IPS-20b (cell line): ENCODE data around the gene ZFX.
"Not testable (repeated sequence)": the region's sequence is repeated elsewhere in the genome, so short reads cannot be mapped to it uniquely, and the experiment has no call there.

Experiments used
- H3K27ac ChIP-seq: one replicate; pipeline ENCODE4 v1.5.1; 2013; ENCODE audit warnings: low read length
- H3K27me3 ChIP-seq: 2 replicates; pipeline ENCODE4 v1.6.1; 2013; ENCODE audit warnings: mild to moderate bottlenecking, low read length, inconsistent platforms; ENCODE audit not compliant: insufficient read depth
- H3K36me3 ChIP-seq: 2 replicates; pipeline ENCODE4 v1.6.1; 2013; ENCODE audit warnings: low read depth, mild to moderate bottlenecking, inconsistent platforms, low read length, moderate library complexity; ENCODE audit not compliant: insufficient read depth
- H3K4me1 ChIP-seq: 2 replicates; pipeline ENCODE4 v1.6.1; 2013; ENCODE audit warnings: mild to moderate bottlenecking, control low read depth, inconsistent platforms, low read length, moderate library complexity; ENCODE audit not compliant: insufficient read depth
- H3K4me3 ChIP-seq: 2 replicates; pipeline ENCODE4 v1.5.1; 2013; ENCODE audit warnings: mild to moderate bottlenecking, low read length, inconsistent platforms
- H3K9ac ChIP-seq: 2 replicates; pipeline ENCODE4 v1.6.1; 2013; ENCODE audit warnings: low read depth, mild to moderate bottlenecking, inconsistent platforms, low read length, moderate library complexity
- H3K9me3 ChIP-seq: 2 replicates; pipeline ENCODE4 v1.6.1; 2013; ENCODE audit warnings: mild to moderate bottlenecking, low read depth, low read length, inconsistent platforms; ENCODE audit not compliant: insufficient read depth

ZFX gene

DNA sequence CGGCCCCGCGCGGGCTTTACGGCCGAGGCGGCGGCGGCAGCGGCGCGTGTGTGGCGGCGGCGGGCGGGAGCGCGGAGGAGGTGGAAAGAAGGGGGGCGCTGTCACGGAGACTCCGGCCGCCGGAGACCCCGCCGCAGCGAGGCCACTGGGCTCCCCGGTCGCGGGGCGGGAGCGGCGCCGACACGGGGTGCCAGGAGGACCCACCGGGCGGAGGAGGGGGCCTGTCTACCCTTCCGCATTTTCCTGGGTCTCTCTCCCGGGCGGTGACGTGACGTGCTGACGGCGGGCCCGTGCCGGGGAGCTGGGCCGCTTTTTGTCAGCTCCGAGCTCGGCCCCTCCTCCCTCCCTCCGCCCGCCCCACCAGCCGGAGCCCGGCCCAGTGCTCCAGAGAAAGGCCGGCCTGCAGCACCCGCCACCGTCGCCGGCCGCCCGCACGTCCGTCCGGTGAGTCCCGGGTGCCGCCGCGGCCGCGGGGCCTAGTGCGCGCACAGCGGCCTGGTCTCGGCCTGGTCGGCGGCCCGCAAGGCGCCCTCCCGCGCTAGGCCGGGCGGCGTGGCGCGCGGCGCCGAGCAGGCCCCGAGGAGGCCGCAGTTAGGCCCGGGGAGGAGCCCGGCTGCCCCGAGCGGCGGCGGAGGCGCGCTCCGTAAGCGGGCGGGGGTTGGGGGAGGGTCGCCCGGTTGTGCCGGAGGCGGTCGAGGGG is at the start of gene ZFX:
TSS of gene ZFX (plus strand) at position 379 of the 700 bp plus-strand sequence. CDS start 23,014 bp downstream, outside the sequence.
- Histone ChIP-seq H3K27ac (peak within 1 kb of the TSS; percentile 77), H3K9me3 (no peaks in the 10 kb centered on the region), H3K4me1 (peaks cover 17% of the 10 kb centered on the region; the same call in 1 of the 2 replicates), H3K36me3 (no peaks in the 10 kb centered on the region; the same call in 1 of the 2 replicates), H3K27me3 (no peaks in the 10 kb centered on the region), H3K9ac (peak within 1 kb of the TSS; percentile 95), H3K4me3 (peak within 1 kb of the TSS; percentile 96)

DNA sequence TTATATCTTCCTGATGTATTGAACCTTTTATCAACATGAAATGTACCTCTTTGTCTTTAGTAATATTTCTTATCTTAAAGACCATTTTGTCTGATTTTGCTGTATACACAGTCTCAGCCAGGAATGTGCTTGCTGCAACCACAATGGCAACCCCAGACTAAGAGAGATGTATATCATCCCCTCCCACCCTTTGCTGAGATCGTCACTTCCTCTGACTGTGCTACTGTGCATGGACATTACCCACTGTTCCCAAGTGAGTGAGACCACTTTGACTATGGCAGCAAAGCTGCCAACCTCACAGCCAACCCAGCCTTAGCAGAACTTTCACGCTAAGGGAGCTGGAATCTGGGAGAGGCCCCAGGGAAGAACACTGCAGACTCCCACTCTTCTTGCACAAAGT is 48.8 kb upstream of the ZFX start:
- no peaks in the 10 kb centered on the region for H3K9me3 ChIP-seq
- no peak overlapping the region for H3K4me3 ChIP-seq
- no peaks in the 10 kb centered on the region for H3K36me3 ChIP-seq
- no peak overlapping the region for H3K9ac ChIP-seq
- H3K27me3 ChIP-seq = no peaks in the 10 kb centered on the region
- no peak overlapping the region for H3K27ac ChIP-seq
- no peaks in the 10 kb centered on the region for H3K4me1 ChIP-seq

DNA sequence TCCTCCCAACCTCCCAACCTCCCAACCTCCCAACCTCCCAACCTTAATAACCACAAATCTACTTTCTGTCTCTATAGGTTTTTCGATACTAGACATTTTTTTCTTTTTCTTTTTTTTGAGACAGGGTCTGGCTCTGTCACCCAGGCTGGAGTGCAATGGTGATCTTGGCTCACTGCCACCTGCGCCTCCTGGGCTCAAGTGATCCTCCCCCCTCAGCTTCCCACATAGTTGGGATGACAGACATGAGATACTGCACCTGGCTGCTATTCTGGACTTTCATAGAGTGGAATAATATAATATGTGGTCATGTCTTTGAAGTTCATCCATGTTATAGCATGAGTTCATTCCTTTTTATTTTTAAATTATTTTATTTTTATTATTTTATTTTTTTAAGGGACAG is 39.5 kb upstream of the ZFX start:
- H3K27ac ChIP-seq = no peak overlapping the region
- H3K4me1 ChIP-seq = no peaks in the 10 kb centered on the region
- H3K4me3 ChIP-seq = no peak overlapping the region

DNA sequence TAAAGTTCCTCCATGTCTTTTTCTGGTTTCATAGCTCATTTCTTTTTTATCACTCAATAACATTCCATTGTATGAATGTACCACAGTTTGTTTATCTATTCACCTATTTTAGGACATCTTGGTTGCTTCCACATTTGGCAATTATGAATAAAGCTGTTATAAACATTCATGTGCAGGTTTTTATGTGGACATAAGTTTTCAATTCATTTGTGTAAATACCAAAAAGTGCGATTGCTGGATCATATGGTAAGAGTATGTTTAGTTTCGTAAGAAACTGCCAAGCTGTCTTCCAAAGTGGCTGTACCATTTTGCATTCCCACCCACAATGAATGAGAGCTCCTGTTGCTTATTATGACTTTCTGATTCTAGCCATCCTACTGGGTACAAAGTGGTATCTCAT is 36.3 kb upstream of the ZFX start:
- Histone ChIP-seq H3K27me3 (no peaks in the 10 kb centered on the region), H3K9me3 (no peaks in the 10 kb centered on the region), H3K4me1 (no peaks in the 10 kb centered on the region), H3K36me3 (no peaks in the 10 kb centered on the region), H3K27ac (no peak overlapping the region), H3K4me3 (no peak overlapping the region), H3K9ac (no peak overlapping the region)

More for the DNA sequence above, 39.5 kb upstream of the ZFX start:
- no peaks in the 10 kb centered on the region for H3K27me3 ChIP-seq
- H3K36me3 ChIP-seq = no peaks in the 10 kb centered on the region
- H3K9me3 ChIP-seq = no peaks in the 10 kb centered on the region
- no peak overlapping the region for H3K9ac ChIP-seq

DNA sequence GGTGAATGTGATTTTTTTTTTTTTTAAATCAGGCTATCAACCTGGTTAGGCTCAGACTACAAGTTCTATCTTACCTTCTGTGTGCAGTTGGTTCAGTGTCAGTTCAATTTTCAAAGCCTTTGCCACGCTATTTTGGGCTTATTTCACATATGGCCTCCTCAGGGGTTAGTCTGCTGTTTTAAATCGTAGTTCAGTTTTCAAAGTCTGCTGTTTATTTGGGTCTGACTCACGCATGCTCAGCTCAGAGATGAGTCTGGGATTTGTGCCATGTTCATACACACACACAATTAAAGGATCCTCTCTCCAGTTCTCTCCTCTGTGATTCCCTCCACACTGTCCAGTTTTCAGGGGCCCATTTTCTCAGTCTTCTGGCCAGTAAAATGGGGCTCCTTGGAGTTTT is 32.3 kb upstream of the ZFX start:
- Histone ChIP-seq H3K36me3 (no peaks in the 10 kb centered on the region), H3K4me1 (no peaks in the 10 kb centered on the region), H3K27me3 (no peaks in the 10 kb centered on the region), H3K9ac (no peak overlapping the region), H3K27ac (no peak overlapping the region), H3K4me3 (no peak overlapping the region), H3K9me3 (no peaks in the 10 kb centered on the region)

DNA sequence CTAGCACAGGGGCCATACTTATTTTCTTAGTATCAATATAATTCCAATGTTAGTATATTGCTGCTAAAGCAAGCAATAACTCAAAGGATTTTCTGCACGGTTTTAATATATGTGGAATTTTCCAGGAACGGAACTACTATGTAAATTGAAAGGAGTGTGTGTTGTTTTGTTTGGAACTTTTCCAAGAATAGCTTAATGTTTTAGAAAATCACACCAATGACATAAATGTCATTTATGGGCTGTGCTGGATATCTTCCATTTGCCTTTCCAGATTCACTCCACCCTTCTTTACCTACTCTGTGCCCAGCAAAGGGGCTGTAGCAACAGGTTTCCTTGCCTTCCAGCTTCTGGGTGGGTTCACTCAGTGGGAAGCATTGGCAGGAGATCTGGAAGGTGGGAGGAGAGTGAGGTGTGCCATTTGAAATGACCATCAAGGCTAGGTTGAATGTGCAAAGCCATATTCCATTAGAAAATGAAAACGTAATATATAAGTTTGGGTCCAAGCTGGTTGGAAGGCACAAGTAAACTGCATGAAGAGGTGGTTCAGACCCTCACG is 25.2 kb upstream of the ZFX start:
- Histone ChIP-seq H3K9ac (no peak overlapping the region), H3K4me1 (no peaks in the 10 kb centered on the region; the same call in 1 of the 2 replicates), H3K9me3 (no peaks in the 10 kb centered on the region), H3K4me3 (no peak overlapping the region), H3K36me3 (no peaks in the 10 kb centered on the region), H3K27ac (no peak overlapping the region), H3K27me3 (no peaks in the 10 kb centered on the region)

DNA sequence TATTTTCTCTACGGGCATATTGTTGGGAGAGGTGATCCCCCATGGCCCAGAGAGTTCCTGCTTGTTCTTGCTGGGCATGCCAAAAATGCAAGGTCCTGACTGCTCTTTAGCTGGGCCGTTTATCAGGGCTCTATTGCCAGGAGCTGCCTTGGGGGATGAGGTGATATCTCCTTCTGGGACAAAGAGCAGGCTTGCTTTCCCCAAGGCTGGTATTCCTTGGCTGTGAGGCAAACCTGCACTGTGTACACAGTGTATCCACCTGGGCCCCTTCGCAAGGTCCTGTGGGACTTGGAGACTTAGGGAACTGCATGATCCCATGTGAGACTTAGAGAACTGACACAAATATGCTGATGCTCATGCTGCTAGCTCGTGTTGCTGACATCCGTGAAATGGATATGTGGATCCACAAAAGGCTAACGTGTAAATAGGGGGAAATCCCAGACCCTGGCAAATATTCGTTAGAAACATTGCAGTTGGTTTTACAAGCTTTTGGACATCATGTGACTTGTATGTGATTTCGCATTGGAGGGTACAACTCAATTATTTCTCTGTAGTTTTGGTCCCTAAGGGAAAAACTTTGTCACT is 24.4 kb upstream of the ZFX start:
- no peaks in the 10 kb centered on the region for H3K9me3 ChIP-seq
- H3K4me1 ChIP-seq = peaks cover under 1% of the 10 kb centered on the region
- H3K36me3 ChIP-seq = no peaks in the 10 kb centered on the region
- H3K27me3 ChIP-seq = no peaks in the 10 kb centered on the region
- no peak overlapping the region for H3K27ac ChIP-seq
- H3K4me3 ChIP-seq = no peak overlapping the region
- H3K9ac ChIP-seq = no peak overlapping the region

DNA sequence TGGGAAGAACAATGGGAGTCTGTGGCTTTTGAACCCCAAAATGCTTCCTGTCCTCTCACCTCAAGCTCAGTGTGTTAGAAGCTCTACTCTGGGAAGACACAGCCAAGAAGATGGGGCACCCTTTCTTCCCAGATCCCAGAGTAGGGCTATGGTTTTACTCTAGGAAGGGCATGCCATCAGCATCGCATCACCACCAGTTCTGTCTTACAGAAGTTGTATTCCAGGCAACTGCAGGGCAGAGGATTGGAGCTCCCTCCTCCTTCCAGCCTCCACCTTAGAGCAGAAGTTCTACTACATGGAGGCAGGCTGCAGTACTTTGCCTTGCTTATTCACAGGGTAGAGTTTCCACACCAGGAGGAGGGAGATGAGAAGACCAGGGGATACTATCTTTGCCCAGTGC is 18.1 kb upstream of the ZFX start:
- Histone ChIP-seq H3K4me3 (no peak overlapping the region), H3K9ac (no peak overlapping the region), H3K9me3 (no peaks in the 10 kb centered on the region), H3K27ac (no peak overlapping the region), H3K4me1 (peaks cover 3% of the 10 kb centered on the region; the same call in 1 of the 2 replicates), H3K36me3 (no peaks in the 10 kb centered on the region), H3K27me3 (no peaks in the 10 kb centered on the region)

DNA sequence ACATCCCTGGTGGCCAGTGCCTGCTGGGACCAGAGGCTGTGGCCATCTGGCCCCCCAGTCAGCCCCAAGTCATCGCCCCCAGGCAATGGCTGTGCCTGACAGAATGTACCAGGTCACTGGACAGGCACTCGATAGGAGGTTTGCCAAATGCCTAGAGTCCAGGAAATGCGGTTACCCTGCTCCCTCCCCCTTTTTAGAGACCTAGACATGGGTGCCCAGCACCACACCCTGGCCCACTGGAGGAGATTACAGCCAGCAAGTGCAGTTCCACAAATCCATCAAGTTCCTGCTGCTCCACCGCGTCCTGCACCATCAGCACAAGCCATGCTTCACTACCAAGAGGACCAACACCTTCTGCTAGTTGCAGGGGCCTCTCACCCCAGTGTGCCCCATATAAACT is 16.2 kb upstream of the ZFX start:
- peaks cover 3% of the 10 kb centered on the region; the same call in 1 of the 2 replicates for H3K4me1 ChIP-seq
- no peaks in the 10 kb centered on the region for H3K36me3 ChIP-seq
- no peak overlapping the region for H3K4me3 ChIP-seq
- H3K9ac ChIP-seq = no peak overlapping the region
- H3K9me3 ChIP-seq = no peaks in the 10 kb centered on the region
- H3K27me3 ChIP-seq = no peaks in the 10 kb centered on the region
- H3K27ac ChIP-seq = no peak overlapping the region

DNA sequence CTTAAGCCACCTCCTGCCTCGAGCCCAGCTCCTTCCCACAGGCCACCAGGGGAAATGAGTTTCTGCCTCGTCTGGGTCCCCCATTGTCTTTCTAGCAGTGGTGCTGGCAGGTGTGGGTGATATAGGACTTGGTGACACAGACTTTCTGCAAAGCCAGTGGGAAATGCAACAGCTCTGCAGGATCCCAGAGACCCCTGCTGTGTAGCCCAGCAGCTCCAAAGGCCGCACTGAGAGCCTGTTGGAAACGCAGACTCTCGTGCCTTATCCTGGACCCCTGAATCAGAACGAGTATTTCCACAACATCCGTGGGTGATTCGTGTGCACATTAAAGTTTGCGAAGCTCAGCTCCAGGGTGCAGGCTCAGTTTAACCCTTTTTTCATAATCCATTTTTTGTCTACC is 13.8 kb upstream of the ZFX start:
- not testable (repeated sequence) for H3K4me1 ChIP-seq, H3K4me3 ChIP-seq, H3K36me3 ChIP-seq, H3K9me3 ChIP-seq, H3K27me3 ChIP-seq, H3K9ac ChIP-seq, H3K27ac ChIP-seq

DNA sequence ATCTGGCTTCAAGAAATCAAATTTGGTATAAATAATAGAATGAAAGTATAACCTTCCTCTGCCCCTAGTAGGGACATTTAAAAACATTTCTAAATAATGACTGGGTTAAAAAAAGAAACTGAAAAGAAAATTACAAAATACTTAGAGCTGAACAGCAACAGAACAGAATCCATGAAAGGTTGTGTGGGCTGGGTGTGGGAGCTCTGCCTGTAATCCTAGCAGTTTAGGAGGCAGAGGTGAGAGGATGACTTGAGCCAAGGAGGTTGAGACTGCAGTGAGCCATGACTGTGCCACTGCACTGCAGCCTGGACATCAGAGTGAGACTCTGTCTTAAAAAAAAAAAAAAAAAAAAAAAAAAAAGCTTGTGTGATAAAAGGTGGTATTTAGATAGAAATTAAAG is 12.3 kb upstream of the ZFX start:
- H3K4me3 ChIP-seq = no peak overlapping the region
- no peaks in the 10 kb centered on the region for H3K9me3 ChIP-seq
- H3K36me3 ChIP-seq = no peaks in the 10 kb centered on the region
- H3K9ac ChIP-seq = no peak overlapping the region
- H3K27ac ChIP-seq = no peak overlapping the region
- H3K27me3 ChIP-seq = no peaks in the 10 kb centered on the region
- no peaks in the 10 kb centered on the region for H3K4me1 ChIP-seq

DNA sequence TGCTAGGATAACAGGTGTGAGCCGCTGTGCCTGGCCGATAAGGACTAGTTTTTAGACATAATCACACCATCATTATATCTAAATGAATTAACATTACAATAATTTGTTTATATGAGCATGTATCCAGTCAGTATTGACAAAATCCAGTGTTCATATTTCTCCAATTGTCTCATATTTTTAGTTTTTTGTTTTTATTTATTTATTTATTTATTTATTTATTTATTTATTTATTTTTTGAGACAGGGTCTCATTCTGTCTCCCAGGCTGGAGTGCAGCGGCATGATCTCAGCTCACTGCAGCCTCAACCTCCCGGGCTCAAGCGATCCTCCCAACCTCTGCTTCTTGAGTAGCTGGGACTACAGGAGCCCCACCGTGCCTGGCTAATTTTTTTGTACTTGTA is 5.5 kb upstream of the ZFX start:
- H3K9me3 ChIP-seq, H3K4me3 ChIP-seq, H3K9ac ChIP-seq, H3K27me3 ChIP-seq, H3K36me3 ChIP-seq, H3K27ac ChIP-seq: not testable (repeated sequence)
- peaks cover 17% of the 10 kb centered on the region; the same call in 1 of the 2 replicates for H3K4me1 ChIP-seq
